SHP77 treated with DMSO at 0.1 percent for 48 hours (cell line): ENCODE data around the gene ALDOA.

Experiments used
- DNase-seq: peaks from one replicate; lab custom pipeline; 2025; lab: John Stamatoyannopoulos, UW

The ALDOA gene

GRCh38 chr16:30116291-30117207 lies 51.0 kb downstream of the ALDOA start:
- DNase-seq: no peak

GRCh38 chr16:30117768-30118167 lies 52.2 kb downstream of the ALDOA start:
- no peak for DNase-seq

GRCh38 chr16:30119428-30119827 lies 53.9 kb downstream of the ALDOA start:
- no peak for DNase-seq
